MCF 10A (cell line): ENCODE results near the gene PRSS3. TPM values are rescaled to one million over a fixed set of nuclear protein-coding genes. Genes with fewer than 3 reads are reported as not detected.
A peak's percentile ranks its signal among the peaks of the same experiment; 100 is the strongest.
"Not testable (repeated sequence)": the region's sequence is repeated elsewhere in the genome, so short reads cannot be mapped to it uniquely, and the experiment has no call there.

ENCODE experiments used
- BruUV-seq: library from RNA; stranded (reverse); fragments of 400-500 nt; replicated peaks from 2 replicates; lab custom pipeline; 2021; lab: Mats Ljungman, UMichigan
- CTCF ChIA-PET: fragments of 300-600 bp; sonication (Branson Sonifier 250); formaldehyde crosslinking; extraction: SDS; loops from one replicate; lab custom pipeline; 2021; ENCODE audit warnings: antibody characterized with exemption, inconsistent platforms; lab: Yijun Ruan, JAX
- POLR2A ChIA-PET: fragments of 300-600, 350-650 bp; sonication (Branson Sonifier 250); formaldehyde crosslinking; extraction: SDS; loops from one replicate; lab custom pipeline; 2020; ENCODE audit warnings: antibody characterized with exemption, inconsistent platforms; lab: Yijun Ruan, JAX
- DNase-seq: peaks from one replicate; pipeline ENCODE4 v3.0.0-alpha.2; 2018; ENCODE audit not compliant: unreplicated experiment
- H3K27ac Mint-ChIP-seq: one replicate; pipeline ENCODE4 v1.8.0; 2022; ENCODE audit warnings: mild to moderate bottlenecking, low read depth, mixed read lengths; ENCODE audit not compliant: unreplicated experiment
- H3K27me3 Mint-ChIP-seq: one replicate; pipeline ENCODE4 v1.8.0; 2022; ENCODE audit warnings: mixed read lengths; ENCODE audit not compliant: insufficient read depth, unreplicated experiment
- H3K36me3 Mint-ChIP-seq: one replicate; pipeline ENCODE4 v1.8.0; 2022; ENCODE audit warnings: mild to moderate bottlenecking, moderate library complexity, mixed read lengths; ENCODE audit not compliant: insufficient read depth, unreplicated experiment
- H3K4me1 Mint-ChIP-seq: one replicate; pipeline ENCODE4 v1.8.0; 2022; ENCODE audit warnings: mixed read lengths; ENCODE audit not compliant: insufficient read depth, unreplicated experiment
- H3K4me3 Mint-ChIP-seq: one replicate; pipeline ENCODE4 v1.8.0; 2022; ENCODE audit warnings: mild to moderate bottlenecking, moderate library complexity, mixed read lengths; ENCODE audit not compliant: unreplicated experiment
- H3K9me3 Mint-ChIP-seq: one replicate; pipeline ENCODE4 v1.8.0; 2022; ENCODE audit warnings: mixed read lengths; ENCODE audit not compliant: unreplicated experiment
- intact Hi-C: fragments of 100-400 bp; cut with micrococcal nuclease; formaldehyde crosslinking; loops from 2 replicates; pipeline ENCODE4 v1.14.1; 2022
- total RNA-seq: library from RNA; stranded (reverse); gene quantifications from 2 replicates; pipeline ENCODE4 v1.2.3, GENCODE V29; 2022
- TF ChIP-seq, protein P1 (sequence below): fragments of 200-600 bp; IDR thresholded peaks from one replicate; pipeline ENCODE4 v1.8.0; 2022; ENCODE audit warnings: antibody characterized with exemption, mild to moderate bottlenecking; ENCODE audit not compliant: unreplicated experiment

The PRSS3 gene
- total RNA-seq, 1 experiment from 2014 or later: 1.4 TPM

- Mint-ChIP-seq H3K36me3 (no peaks in the 10 kb centered on the region), H3K27ac (no peak overlapping the region), H3K27me3 (no peaks in the 10 kb centered on the region), H3K4me3 (no peak overlapping the region), H3K4me1 (peaks cover 7% of the 10 kb centered on the region), H3K9me3 (no peaks in the 10 kb centered on the region)
- no peak for DNase-seq
- CTCF ChIA-PET: interaction anchor here (1.1 to 2.6 kb wide), 3 partner anchors 17 to 139 kb away, joined by 4 to 9 read pairs (median 4); no protein-coding TSS in a partner anchor
- POLR2A ChIA-PET: interaction anchor here (1.0 to 1.5 kb wide), 2 partner anchors 16 to 24 kb away, joined by 3 to 4 read pairs; no protein-coding TSS in a partner anchor
- TF ChIP-seq, protein P1, sequence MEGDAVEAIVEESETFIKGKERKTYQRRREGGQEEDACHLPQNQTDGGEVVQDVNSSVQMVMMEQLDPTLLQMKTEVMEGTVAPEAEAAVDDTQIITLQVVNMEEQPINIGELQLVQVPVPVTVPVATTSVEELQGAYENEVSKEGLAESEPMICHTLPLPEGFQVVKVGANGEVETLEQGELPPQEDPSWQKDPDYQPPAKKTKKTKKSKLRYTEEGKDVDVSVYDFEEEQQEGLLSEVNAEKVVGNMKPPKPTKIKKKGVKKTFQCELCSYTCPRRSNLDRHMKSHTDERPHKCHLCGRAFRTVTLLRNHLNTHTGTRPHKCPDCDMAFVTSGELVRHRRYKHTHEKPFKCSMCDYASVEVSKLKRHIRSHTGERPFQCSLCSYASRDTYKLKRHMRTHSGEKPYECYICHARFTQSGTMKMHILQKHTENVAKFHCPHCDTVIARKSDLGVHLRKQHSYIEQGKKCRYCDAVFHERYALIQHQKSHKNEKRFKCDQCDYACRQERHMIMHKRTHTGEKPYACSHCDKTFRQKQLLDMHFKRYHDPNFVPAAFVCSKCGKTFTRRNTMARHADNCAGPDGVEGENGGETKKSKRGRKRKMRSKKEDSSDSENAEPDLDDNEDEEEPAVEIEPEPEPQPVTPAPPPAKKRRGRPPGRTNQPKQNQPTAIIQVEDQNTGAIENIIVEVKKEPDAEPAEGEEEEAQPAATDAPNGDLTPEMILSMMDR: no peak
- no TSS peak for BruUV-seq
- intact Hi-C loops: no loop called here
These were observed 33.0 kb upstream of the PRSS3 start for GRCh38 chr9:33762343-33762742.

- H3K9me3 Mint-ChIP-seq, H3K4me1 Mint-ChIP-seq, H3K4me3 Mint-ChIP-seq, BruUV-seq, H3K27ac Mint-ChIP-seq, intact Hi-C loops, H3K27me3 Mint-ChIP-seq, H3K36me3 Mint-ChIP-seq: not testable (repeated sequence)
- DNase-seq: peak; percentile 39
- ChIA-PET CTCF (interaction anchor here (2.6 kb wide), 1 partner anchor 16 kb away, joined by 9 read pairs; no protein-coding TSS in a partner anchor), POLR2A (interaction anchor here (1.5 kb wide), 1 partner anchor 15 kb away, joined by 4 read pairs; no protein-coding TSS in a partner anchor)
These were observed 31.7 kb upstream of the PRSS3 start for GRCh38 chr9:33763709-33764108.

DNA sequence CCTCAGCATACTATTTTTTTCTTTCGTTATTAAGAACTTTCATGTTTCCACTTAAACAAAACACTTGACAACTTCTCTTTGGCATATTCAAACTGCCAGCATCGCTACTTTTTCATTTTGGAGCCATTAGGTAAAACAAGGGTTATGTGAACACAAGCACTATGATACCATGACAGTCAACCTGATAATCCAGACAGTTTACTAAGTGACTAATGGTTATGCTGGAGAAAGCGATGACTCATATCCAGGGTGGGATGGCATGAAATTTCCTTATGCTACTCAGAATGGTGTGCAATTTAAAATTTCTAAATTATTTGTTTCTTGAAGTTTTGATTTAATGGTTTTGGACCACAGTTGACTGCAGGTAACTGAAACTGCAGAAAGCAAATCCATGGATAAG lies 29.9 kb upstream of the PRSS3 start:
- no peaks in the 10 kb centered on the region for H3K27me3 Mint-ChIP-seq
- BruUV-seq: no TSS peak

DNA sequence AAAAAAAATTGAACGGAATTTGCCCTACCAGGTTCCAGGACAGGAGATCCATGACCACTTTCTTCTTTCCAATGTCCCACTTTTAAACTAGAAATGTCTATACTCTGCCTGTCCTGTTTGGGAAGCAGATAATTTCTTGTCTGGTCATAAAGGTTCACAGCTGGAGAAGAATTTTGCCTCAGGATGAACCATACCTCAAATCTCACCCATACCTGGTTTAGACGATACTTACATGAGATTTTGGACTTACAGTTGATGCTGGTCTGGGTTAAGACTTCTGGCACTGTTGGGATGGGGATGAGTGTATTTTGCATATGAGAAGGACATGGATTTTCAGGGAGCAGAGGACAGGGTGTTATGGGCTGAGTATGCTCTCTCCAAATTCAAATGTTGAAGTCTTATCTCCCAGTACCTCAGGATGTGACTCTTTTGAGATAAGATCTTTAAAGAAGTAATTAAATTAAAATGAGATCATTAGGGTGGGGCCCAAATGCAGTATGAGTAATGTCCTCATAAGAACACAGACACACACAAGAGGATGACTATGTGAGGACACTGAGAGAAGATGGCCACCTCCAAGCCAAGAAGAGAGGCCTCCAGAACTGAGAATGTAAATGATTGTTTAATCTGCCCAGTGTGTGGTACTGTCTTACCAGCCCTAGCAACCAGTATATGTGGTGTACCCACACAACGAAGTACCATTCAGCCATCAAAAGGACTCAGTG lies 25.0 kb upstream of the PRSS3 start:
- H3K27ac Mint-ChIP-seq, H3K9me3 Mint-ChIP-seq, POLR2A ChIA-PET, H3K4me3 Mint-ChIP-seq, H3K36me3 Mint-ChIP-seq, H3K27me3 Mint-ChIP-seq, intact Hi-C loops, CTCF ChIA-PET, DNase-seq: not testable (repeated sequence)
- TSS peak; percentile 55 for BruUV-seq
- peaks cover 14% of the 10 kb centered on the region for H3K4me1 Mint-ChIP-seq

More for the DNA sequence above, 29.9 kb upstream of the PRSS3 start:
- no peaks in the 10 kb centered on the region for H3K36me3 Mint-ChIP-seq
- CTCF ChIA-PET: interaction anchor here (1.3 kb wide), 1 partner anchor 13 kb away, joined by 5 read pairs; no protein-coding TSS in a partner anchor
- POLR2A ChIA-PET: no interaction called here
- H3K4me1 Mint-ChIP-seq: peaks cover 4% of the 10 kb centered on the region
- H3K27ac Mint-ChIP-seq: no peak overlapping the region
- intact Hi-C loops: no loop called here
- no peak overlapping the region for H3K4me3 Mint-ChIP-seq
- peak; percentile 66 for DNase-seq
- TF ChIP-seq, protein P1: no peak
- no peaks in the 10 kb centered on the region for H3K9me3 Mint-ChIP-seq

DNA sequence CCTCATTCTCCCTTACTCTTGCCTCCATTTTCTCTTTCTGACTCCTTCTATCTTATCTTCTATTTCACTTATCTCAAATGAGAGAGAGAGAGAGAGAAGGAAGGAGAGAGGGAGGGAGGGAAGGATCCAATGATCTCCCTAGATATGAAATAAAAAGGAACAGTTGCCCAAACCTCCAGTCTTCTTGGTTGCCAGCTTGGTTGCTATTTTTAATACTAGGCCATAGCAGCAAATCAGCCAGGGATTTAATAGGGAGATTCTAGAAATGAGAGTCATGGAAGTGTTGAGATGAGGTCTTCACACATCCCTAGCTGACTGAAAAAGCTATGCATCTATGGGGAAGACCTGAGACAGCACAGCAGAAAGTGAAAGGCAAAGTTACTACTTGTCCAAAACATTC lies 22.2 kb upstream of the PRSS3 start:
- CTCF ChIA-PET, H3K36me3 Mint-ChIP-seq, H3K27me3 Mint-ChIP-seq, DNase-seq, intact Hi-C loops, H3K27ac Mint-ChIP-seq, BruUV-seq, H3K4me3 Mint-ChIP-seq: not testable (repeated sequence)
- Mint-ChIP-seq H3K9me3 (peaks cover 14% of the 10 kb centered on the region), H3K4me1 (peaks cover 14% of the 10 kb centered on the region)
- POLR2A ChIA-PET: interaction anchor here (0.5 kb wide), 1 partner anchor 68 kb away, joined by 3 read pairs; no protein-coding TSS in a partner anchor

- H3K9me3 Mint-ChIP-seq: peaks cover 14% of the 10 kb centered on the region
- ChIA-PET POLR2A (interaction anchor here (0.7 kb wide), 1 partner anchor 242 kb away, joined by 3 read pairs; no protein-coding TSS in a partner anchor), CTCF (interaction anchor here (0.7 to 1.9 kb wide), 4 partner anchors 17 to 334 kb away, joined by 3 to 6 read pairs (median 4); no protein-coding TSS in a partner anchor)
- H3K27me3 Mint-ChIP-seq, H3K36me3 Mint-ChIP-seq, H3K27ac Mint-ChIP-seq, DNase-seq, BruUV-seq, H3K4me3 Mint-ChIP-seq, intact Hi-C loops: not testable (repeated sequence)
- H3K4me1 Mint-ChIP-seq: peaks cover 21% of the 10 kb centered on the region
These were observed 21.2 kb upstream of the PRSS3 start for GRCh38 chr9:33774074-33774659.
